ENCODE results near the gene RAB18. TPM values are rescaled to one million over a fixed set of nuclear protein-coding genes. Genes with fewer than 3 reads are reported as not detected.
"Not testable (repeated sequence)": the region's sequence is repeated elsewhere in the genome, so short reads cannot be mapped to it uniquely, and the experiment has no call there.

Gene RAB18
- total RNA-seq, 4 donors from 2014 or later: 13.1 to 84.5 (median 36.4) TPM

DNA sequence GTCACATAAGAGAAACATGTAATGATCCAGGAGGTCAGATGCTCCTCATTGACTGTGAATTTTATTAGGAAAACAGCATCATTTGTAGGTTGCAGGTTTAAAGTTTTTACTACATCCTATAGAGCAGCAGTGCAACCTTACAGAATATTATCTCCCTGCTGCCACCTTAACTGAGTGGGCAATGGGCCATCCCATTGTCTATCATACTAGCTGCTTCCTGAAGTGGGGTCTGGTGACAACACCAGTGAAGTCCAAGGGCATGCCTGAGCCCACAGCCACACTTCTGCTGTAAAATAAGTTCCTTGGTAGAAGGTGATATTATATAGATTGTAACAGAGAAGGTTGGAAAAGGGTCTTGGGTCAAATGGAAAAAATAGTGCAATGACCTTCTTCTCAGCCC is 4.0 kb upstream of the RAB18 start:
- TF ChIP-seq EP300 (IDR thresholded peaks at IDR 0.05; ENCODE audit: low read depth): no peak
- no peak for TF ChIP-seq POLR2A (IDR thresholded peaks at IDR 0.05)
- no peak for TF ChIP-seq POLR2AphosphoS5 (IDR thresholded peaks at IDR 0.05)
- TF ChIP-seq, protein P1, sequence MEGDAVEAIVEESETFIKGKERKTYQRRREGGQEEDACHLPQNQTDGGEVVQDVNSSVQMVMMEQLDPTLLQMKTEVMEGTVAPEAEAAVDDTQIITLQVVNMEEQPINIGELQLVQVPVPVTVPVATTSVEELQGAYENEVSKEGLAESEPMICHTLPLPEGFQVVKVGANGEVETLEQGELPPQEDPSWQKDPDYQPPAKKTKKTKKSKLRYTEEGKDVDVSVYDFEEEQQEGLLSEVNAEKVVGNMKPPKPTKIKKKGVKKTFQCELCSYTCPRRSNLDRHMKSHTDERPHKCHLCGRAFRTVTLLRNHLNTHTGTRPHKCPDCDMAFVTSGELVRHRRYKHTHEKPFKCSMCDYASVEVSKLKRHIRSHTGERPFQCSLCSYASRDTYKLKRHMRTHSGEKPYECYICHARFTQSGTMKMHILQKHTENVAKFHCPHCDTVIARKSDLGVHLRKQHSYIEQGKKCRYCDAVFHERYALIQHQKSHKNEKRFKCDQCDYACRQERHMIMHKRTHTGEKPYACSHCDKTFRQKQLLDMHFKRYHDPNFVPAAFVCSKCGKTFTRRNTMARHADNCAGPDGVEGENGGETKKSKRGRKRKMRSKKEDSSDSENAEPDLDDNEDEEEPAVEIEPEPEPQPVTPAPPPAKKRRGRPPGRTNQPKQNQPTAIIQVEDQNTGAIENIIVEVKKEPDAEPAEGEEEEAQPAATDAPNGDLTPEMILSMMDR (IDR thresholded peaks at IDR 0.05): no peak

GRCh38 chr10:27500886-27501285 is 3.2 kb upstream of the RAB18 start:
- Histone ChIP-seq H3K9me3 (no peaks in the 10 kb centered on the region), H3K4me3 (no peak overlapping the region), H3K27ac (no peak overlapping the region), H3K4me1 (peaks cover 5 to 15% (median 8%) of the 10 kb centered on the region in 4 donors), H3K36me3 (no peaks in the 10 kb centered on the region), H3K27me3 (no peaks in the 10 kb centered on the region)
- in situ Hi-C loops (cut with MboI; ENCODE audit: low pct_ligation_motif_present in 1 of 4, low pct_unique_long_range_greater_than_20kb in 1 of 4, low sequenced_read_pairs in 3 of 4) (loop anchor here in 1 of 4 donors (25.0 kb wide), 2 partner anchors 264 to 1036 kb away; partner anchors contain the start of genes ACBD5 and WAC), intact Hi-C loops (cut with DNase I; ENCODE audit: low total_unique reads) (no loop called here)
- DNase-seq: no peak
- 74 to 76% methylated on average over 3 to 5 of the region's 5 CpGs for WGBS, 2 donors (ENCODE audit: low coverage in 1 of 2)
- TF ChIP-seq EP300 (IDR thresholded peaks at IDR 0.05; ENCODE audit: low read depth) (no peak), POLR2A (IDR thresholded peaks at IDR 0.05) (no peak), POLR2AphosphoS5 (IDR thresholded peaks at IDR 0.05) (no peak)
- TF ChIP-seq, protein P1 (IDR thresholded peaks at IDR 0.05): no peak

More for the DNA sequence above, 4.0 kb upstream of the RAB18 start:
- DNase-seq: no peak
- in situ Hi-C loops (cut with MboI; ENCODE audit: low pct_ligation_motif_present in 1 of 4, low pct_unique_long_range_greater_than_20kb in 1 of 4, low sequenced_read_pairs in 3 of 4) (loop anchor here in 1 of 4 donors (25.0 kb wide), 2 partner anchors 263 to 1037 kb away; partner anchors contain the start of genes ACBD5 and WAC), intact Hi-C loops (cut with DNase I; ENCODE audit: low total_unique reads) (no loop called here)
- no peaks in the 10 kb centered on the region for H3K36me3 ChIP-seq
- no peaks in the 10 kb centered on the region for H3K9me3 ChIP-seq
- H3K27me3 ChIP-seq: no peaks in the 10 kb centered on the region
- peaks cover 0 to 8% (median 1%) of the 10 kb centered on the region in 4 donors for H3K4me1 ChIP-seq
- no peak overlapping the region for H3K4me3 ChIP-seq
- H3K27ac ChIP-seq: no peak overlapping the region

DNA sequence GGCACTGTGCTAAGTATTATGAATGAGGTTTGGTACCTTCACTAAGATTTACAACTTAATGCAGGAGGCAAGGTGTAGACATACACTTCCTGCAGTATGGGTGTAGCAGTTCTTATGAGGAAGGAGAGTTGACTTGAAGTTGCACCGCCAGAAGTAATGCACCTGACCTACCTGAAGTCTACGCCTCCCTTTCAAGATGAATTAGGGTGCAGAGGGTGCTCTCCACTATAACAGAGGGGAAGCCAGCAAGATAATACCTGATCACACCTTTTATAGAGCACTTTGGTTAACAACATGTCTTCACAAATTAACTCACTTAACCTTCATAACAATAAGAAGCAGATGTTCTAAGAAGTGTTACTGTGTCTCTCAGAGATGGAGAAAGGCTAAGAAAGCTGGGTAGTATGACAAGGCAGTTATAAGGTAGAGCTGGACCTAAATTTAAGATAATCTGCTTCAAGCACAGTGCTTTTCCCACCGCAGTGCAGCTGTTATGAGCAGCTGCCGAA is 552 bp upstream of the RAB18 start:
- H3K4me1 ChIP-seq: peaks cover 8 to 23% (median 15%) of the 10 kb centered on the region in 4 donors
- WGBS, 2 donors (ENCODE audit: low coverage in 1 of 2): 0 to 40% methylated on average over 2 to 4 of the region's 4 CpGs
- no peaks in the 10 kb centered on the region for H3K9me3 ChIP-seq
- TF ChIP-seq EP300 (IDR thresholded peaks at IDR 0.05; ENCODE audit: low read depth) (no peak), POLR2A (IDR thresholded peaks at IDR 0.05) (no peak), POLR2AphosphoS5 (IDR thresholded peaks at IDR 0.05) (no peak)
- TF ChIP-seq, protein P1 (IDR thresholded peaks at IDR 0.05): no peak
- H3K27ac ChIP-seq: peak overlapping the region; percentile 93 to 94 (median 94)
- intact Hi-C loops (cut with DNase I; ENCODE audit: low total_unique reads): no loop called here
- no peaks in the 10 kb centered on the region for H3K36me3 ChIP-seq
- no peak for DNase-seq
- in situ Hi-C loops (cut with MboI; ENCODE audit: low pct_ligation_motif_present in 1 of 4, low pct_unique_long_range_greater_than_20kb in 1 of 4, low sequenced_read_pairs in 3 of 4): loop anchor here in 1 of 4 donors (25.0 kb wide), 2 partner anchors 266 to 1034 kb away; partner anchors contain the start of genes ACBD5 and WAC
- no peaks in the 10 kb centered on the region for H3K27me3 ChIP-seq
- H3K4me3 ChIP-seq: peak overlapping the region in 3 of 4 donors; percentile 80 to 93 (median 85)

DNA sequence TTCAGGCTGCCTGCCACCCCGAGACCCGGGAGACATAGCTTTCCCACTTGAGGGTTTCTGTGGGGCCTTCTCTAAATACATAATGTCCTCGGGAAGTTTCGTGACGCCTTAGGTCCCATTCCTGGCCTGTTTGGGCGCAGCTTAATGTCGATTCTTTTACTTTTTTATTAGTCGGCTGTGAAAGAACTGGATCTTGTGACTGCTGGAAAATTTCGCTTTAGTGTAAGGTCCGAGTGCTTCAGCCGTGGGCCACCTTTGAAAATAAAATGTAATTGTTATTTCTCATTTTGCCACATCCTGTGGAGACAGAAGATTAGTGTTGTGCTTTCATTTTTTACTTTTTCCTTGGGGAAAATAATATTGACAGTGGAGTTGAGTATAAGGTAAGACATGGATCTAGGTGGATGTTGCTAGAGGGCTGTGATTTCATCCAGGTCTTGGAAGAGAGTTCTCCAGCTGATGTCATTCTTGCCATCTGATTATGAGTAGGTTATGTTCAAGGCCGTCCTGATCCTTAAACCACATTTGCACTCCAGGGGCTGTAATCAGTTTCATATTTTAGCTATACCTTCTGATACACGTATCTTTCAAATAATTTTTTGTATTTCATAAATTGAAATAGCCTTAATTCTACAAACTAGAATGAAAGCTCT is 830 bp downstream of the RAB18 start:
- no peaks in the 10 kb centered on the region for H3K27me3 ChIP-seq
- peak overlapping the region; percentile 63 to 93 (median 82) for H3K4me3 ChIP-seq
- WGBS, 2 donors (ENCODE audit: low coverage in 1 of 2): 0 to 2% methylated on average over 8 to 13 of the region's 13 CpGs
- TF ChIP-seq POLR2AphosphoS5 (IDR thresholded peaks at IDR 0.05) (no peak), POLR2A (IDR thresholded peaks at IDR 0.05) (no peak), EP300 (IDR thresholded peaks at IDR 0.05; ENCODE audit: low read depth) (no peak)
- TF ChIP-seq, protein P1 (IDR thresholded peaks at IDR 0.05): no peak
- in situ Hi-C loops (cut with MboI; ENCODE audit: low pct_ligation_motif_present in 1 of 4, low pct_unique_long_range_greater_than_20kb in 1 of 4, low sequenced_read_pairs in 3 of 4): loop anchor here in 1 of 4 donors (25.0 kb wide), 2 partner anchors 268 to 1032 kb away; partner anchors contain the start of genes ACBD5 and WAC
- H3K36me3 ChIP-seq: peaks cover 0 to 3% (median 0%) of the 10 kb centered on the region in 4 donors
- no peaks in the 10 kb centered on the region for H3K9me3 ChIP-seq
- peak overlapping the region; percentile 93 to 94 (median 94) for H3K27ac ChIP-seq
- intact Hi-C loops (cut with DNase I; ENCODE audit: low total_unique reads): no loop called here
- DNase-seq: no peak
- H3K4me1 ChIP-seq: peaks cover 8 to 31% (median 17%) of the 10 kb centered on the region in 4 donors

GRCh38 chr10:27505537-27505936 is 1.4 kb downstream of the RAB18 start:
- Histone ChIP-seq H3K4me3 (peak overlapping the region in 3 of 4 donors; percentile 80 to 93 (median 85)), H3K4me1 (peaks cover 8 to 31% (median 17%) of the 10 kb centered on the region in 4 donors), H3K27ac (peak overlapping the region in 3 of 4 donors; percentile 93 to 94 (median 94))
- DNase-seq; H3K27me3 ChIP-seq; H3K36me3 ChIP-seq; intact Hi-C loops (cut with DNase I; ENCODE audit: low total_unique reads); H3K9me3 ChIP-seq: not testable (repeated sequence)
- 94 to 96% methylated on average over 8 to 15 of the region's 15 CpGs for WGBS, 2 donors (ENCODE audit: low coverage in 1 of 2)
- in situ Hi-C loops (cut with MboI; ENCODE audit: low pct_ligation_motif_present in 1 of 4, low pct_unique_long_range_greater_than_20kb in 1 of 4, low sequenced_read_pairs in 3 of 4): loop anchor here in 1 of 4 donors (25.0 kb wide), 2 partner anchors 268 to 1032 kb away; partner anchors contain the start of genes ACBD5 and WAC
